Astrocyte (in vitro differentiated cells and primary cell): ENCODE measurements around the gene PLCH2.

Experiments
- CTCF ChIP-seq: IDR thresholded peaks from 2 replicates; pipeline ENCODE4 v1.5.1; 2011; ENCODE audit warnings: low read depth, mild to moderate bottlenecking, inconsistent platforms, low read length, moderate library complexity; ENCODE audit not compliant: insufficient read depth
- EZH2 ChIP-seq: IDR thresholded peaks from 2 replicates; pipeline ENCODE4 v1.6.1; 2012; ENCODE audit warnings: mild to moderate bottlenecking, low read length, inconsistent platforms; ENCODE audit not compliant: insufficient read depth

- no peak for TF ChIP-seq CTCF
- no peak for TF ChIP-seq EZH2
Measured at GRCh38 chr1:2516124-2516523, 40.0 kb downstream of the PLCH2 start.
